ENCODE results near the gene TIMM17B. TPM values are rescaled to one million over a fixed set of nuclear protein-coding genes. Genes with fewer than 3 reads are reported as not detected.

The TIMM17B gene
- total RNA-seq, 1 experiment from 2014 or later = 86.1 TPM

GRCh38 chrX:48908600-48908999, 11.0 kb upstream of the TIMM17B start:
- H3K4me3 Mint-ChIP-seq (ENCODE audit: low read depth, unreplicated experiment) = no peak overlapping the region
- no peak for TF ChIP-seq CTCF (IDR thresholded peaks at IDR 0.05; ENCODE audit: unreplicated experiment)
- no peak overlapping the region for H3K27ac Mint-ChIP-seq (ENCODE audit: unreplicated experiment)
- H3K36me3 Mint-ChIP-seq (ENCODE audit: insufficient read depth, unreplicated experiment) = peaks cover 61% of the 10 kb centered on the region
- H3K9me3 Mint-ChIP-seq (ENCODE audit: low read depth, unreplicated experiment) = no peaks in the 10 kb centered on the region
- DNase-seq = no peak
- CTCF ChIA-PET = no interaction called here
- no peaks in the 10 kb centered on the region for H3K27me3 Mint-ChIP-seq (ENCODE audit: unreplicated experiment)
- peaks cover 16% of the 10 kb centered on the region for H3K4me1 Mint-ChIP-seq (ENCODE audit: low read depth, unreplicated experiment)
- intact Hi-C loops (cut with micrococcal nuclease; ENCODE audit: unreplicated experiment) = no loop called here
- no TSS peak for BruUV-seq (replicated peaks)

DNA sequence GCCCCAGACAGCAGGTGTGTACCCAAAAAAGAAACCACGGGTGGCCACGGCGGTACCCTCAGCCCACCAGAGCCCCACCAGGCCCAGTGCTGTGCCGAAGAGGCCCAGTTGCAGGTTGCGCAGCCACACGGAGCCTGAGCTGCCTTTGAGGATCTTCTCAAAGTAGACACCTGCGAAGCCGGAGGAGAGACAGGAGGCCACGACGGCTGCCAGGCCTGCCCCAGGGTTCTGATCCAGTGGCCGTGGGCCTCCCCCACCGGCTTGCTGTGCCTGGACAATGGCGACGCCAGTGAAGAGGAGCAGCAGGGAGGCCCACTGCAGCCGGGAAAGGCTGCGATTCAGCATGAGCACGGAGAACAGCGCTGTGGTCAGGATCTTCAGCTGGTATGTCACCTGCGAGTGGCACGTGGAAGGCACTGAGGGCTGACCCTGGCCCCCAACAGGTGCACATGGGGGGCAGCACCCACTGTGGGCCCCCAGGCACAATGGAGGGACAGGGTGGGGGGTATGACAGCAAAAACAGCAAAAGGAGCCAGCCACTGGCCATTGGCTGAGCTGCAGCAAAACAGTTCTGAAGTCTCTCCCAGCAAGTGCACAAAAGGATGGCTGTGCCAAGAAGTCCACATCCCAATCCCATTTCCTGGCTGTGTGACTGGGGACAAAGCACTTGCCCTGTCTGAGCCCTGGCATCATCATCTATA, 7.7 kb upstream of the TIMM17B start:
- no peak overlapping the region for H3K27ac Mint-ChIP-seq (ENCODE audit: unreplicated experiment)
- H3K9me3 Mint-ChIP-seq (ENCODE audit: low read depth, unreplicated experiment) = no peaks in the 10 kb centered on the region
- H3K4me3 Mint-ChIP-seq (ENCODE audit: low read depth, unreplicated experiment) = no peak overlapping the region
- CTCF ChIA-PET = no interaction called here
- no TSS peak for BruUV-seq (replicated peaks)
- no peak for TF ChIP-seq CTCF (IDR thresholded peaks at IDR 0.05; ENCODE audit: unreplicated experiment)
- H3K27me3 Mint-ChIP-seq (ENCODE audit: unreplicated experiment) = no peaks in the 10 kb centered on the region
- DNase-seq = no peak
- intact Hi-C loops (cut with micrococcal nuclease; ENCODE audit: unreplicated experiment) = no loop called here
- H3K4me1 Mint-ChIP-seq (ENCODE audit: low read depth, unreplicated experiment) = peaks cover 2% of the 10 kb centered on the region
- H3K36me3 Mint-ChIP-seq (ENCODE audit: insufficient read depth, unreplicated experiment) = peaks cover 59% of the 10 kb centered on the region

DNA sequence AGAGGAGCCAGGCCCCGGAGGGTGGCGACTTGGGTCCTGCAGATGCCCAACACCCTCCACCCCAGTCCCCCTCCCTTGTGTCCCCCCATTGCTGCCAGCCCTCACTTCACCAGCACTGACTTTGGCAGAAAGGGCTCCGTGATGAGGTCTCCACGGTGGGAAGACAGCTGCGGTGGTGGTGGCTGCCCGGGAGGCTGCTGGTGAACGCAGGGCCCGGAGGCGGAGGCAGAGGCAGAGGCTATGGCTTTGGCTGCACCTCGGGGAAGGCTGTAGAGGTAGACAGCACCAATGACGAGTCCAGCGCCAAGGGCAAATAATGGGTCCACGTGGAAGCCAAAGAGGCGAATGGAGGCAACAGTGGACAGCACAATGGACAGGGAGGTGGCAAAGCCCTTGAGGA, 7.1 kb upstream of the TIMM17B start:
- H3K36me3 Mint-ChIP-seq (ENCODE audit: insufficient read depth, unreplicated experiment) = peaks cover 59% of the 10 kb centered on the region

GRCh38 chrX:48904180-48904579, 6.6 kb upstream of the TIMM17B start:
- Mint-ChIP-seq H3K9me3 (ENCODE audit: low read depth, unreplicated experiment) (no peaks in the 10 kb centered on the region), H3K4me3 (ENCODE audit: low read depth, unreplicated experiment) (no peak overlapping the region), H3K27me3 (ENCODE audit: unreplicated experiment) (no peaks in the 10 kb centered on the region), H3K27ac (ENCODE audit: unreplicated experiment) (no peak overlapping the region), H3K4me1 (ENCODE audit: low read depth, unreplicated experiment) (no peaks in the 10 kb centered on the region), H3K36me3 (ENCODE audit: insufficient read depth, unreplicated experiment) (peaks cover 60% of the 10 kb centered on the region)
- DNase-seq = no peak
- intact Hi-C loops (cut with micrococcal nuclease; ENCODE audit: unreplicated experiment) = no loop called here
- CTCF ChIA-PET = no interaction called here
- no peak for TF ChIP-seq CTCF (IDR thresholded peaks at IDR 0.05; ENCODE audit: unreplicated experiment)
- no TSS peak for BruUV-seq (replicated peaks)

More for the DNA sequence above, 7.1 kb upstream of the TIMM17B start:
- no peak for TF ChIP-seq CTCF (IDR thresholded peaks at IDR 0.05; ENCODE audit: unreplicated experiment)
- BruUV-seq (replicated peaks) = no TSS peak
- Mint-ChIP-seq H3K9me3 (ENCODE audit: low read depth, unreplicated experiment) (no peaks in the 10 kb centered on the region), H3K4me3 (ENCODE audit: low read depth, unreplicated experiment) (no peak overlapping the region), H3K27ac (ENCODE audit: unreplicated experiment) (no peak overlapping the region), H3K27me3 (ENCODE audit: unreplicated experiment) (no peaks in the 10 kb centered on the region), H3K4me1 (ENCODE audit: low read depth, unreplicated experiment) (no peaks in the 10 kb centered on the region)
- intact Hi-C loops (cut with micrococcal nuclease; ENCODE audit: unreplicated experiment) = no loop called here
- CTCF ChIA-PET = no interaction called here
- DNase-seq = no peak
